ENCODE measurements around the gene SLC51A. TPM values are rescaled to one million over a fixed set of nuclear protein-coding genes. Genes with fewer than 3 reads are reported as not detected.
A peak's percentile ranks its signal among the peaks of the same experiment; 100 is the strongest.

Gene SLC51A
- total and polyA plus RNA-seq, 2 of the 13 experiments (the other 11 are each of a cell fraction or from before 2014, with no cell fraction given): 4.3 to 48.8 TPM

- H3K4me2 ChIP-seq (ENCODE audit: low read depth, low read length): no peak overlapping the region
- ChIA-PET CTCF (ENCODE audit: low intra/inter-chr PET ratio, low total read pairs) (no interaction called here), POLR2A (no interaction called here)
- no peaks in the 10 kb centered on the region for H3K9me3 ChIP-seq (ENCODE audit: low read length)
- in situ Hi-C loops (cut with HindIII; ENCODE audit: extremely low pct_ligation_motif_present, low pct_unique_long_range_greater_than_20kb) (no loop called here), intact Hi-C loops (cut with micrococcal nuclease; ENCODE audit: unreplicated experiment) (no loop called here)
- H3K36me3 ChIP-seq (replicated peaks in 1 of 2; ENCODE audit: control insufficient read depth in 1 of 2, insufficient read depth in 2 of 2, low read length in 2 of 2): no peaks in the 10 kb centered on the region; a peak in 1 of 5 replicates
- no peak overlapping the region for H3K27ac ChIP-seq (ENCODE audit: extremely low read length, insufficient read depth, low read length)
- no peak overlapping the region for H2AFZ ChIP-seq (ENCODE audit: low read length)
- TF ChIP-seq ZNF121 (CRISPR knock-in tag; IDR thresholded peaks at IDR 0.05) (peak; percentile 53; the same call in 1 of the 2 replicates), TCF7L2 (IDR thresholded peaks at IDR 0.05; ENCODE audit: low read depth, low read length) (no peak)
- H3K27me3 ChIP-seq (ENCODE audit: control insufficient read depth in 1 of 2, insufficient read depth in 2 of 2, low read length in 2 of 2): no peaks in the 10 kb centered on the region
- BruUV-seq (replicated peaks): no TSS peak
- 95% methylated on average over 10 of the region's 10 CpGs for WGBS (ENCODE audit: low lambda C conversion rate)
- FAIRE-seq: no peak
- no peak overlapping the region for H3K4me3 ChIP-seq (replicated peaks in 1 of 3; ENCODE audit: insufficient read depth in 1 of 3, low read depth in 2 of 3, low read length in 3 of 3)
- no peaks in the 10 kb centered on the region for H4K20me1 ChIP-seq (ENCODE audit: insufficient read depth, low read length)
- no peak for ATAC-seq
- H3K9ac ChIP-seq (ENCODE audit: insufficient read depth, low read depth, low read length): no peak overlapping the region
- no peak for DNase-seq (ENCODE audit: low spot score)
- no peaks in the 10 kb centered on the region for H3K79me2 ChIP-seq (ENCODE audit: insufficient read depth, low read length)
- peaks cover 43% of the 10 kb centered on the region for H3K4me1 ChIP-seq (ENCODE audit: insufficient read depth, low read length)
These were observed 8.8 kb downstream of the SLC51A start for GRCh38 chr3:196225086-196225485.

GRCh38 chr3:196225763-196226364 is 9.5 kb downstream of the SLC51A start:
- Histone ChIP-seq H4K20me1 (ENCODE audit: insufficient read depth, low read length) (no peaks in the 10 kb centered on the region), H3K4me1 (ENCODE audit: insufficient read depth, low read length) (peaks cover 40% of the 10 kb centered on the region), H3K9me3 (ENCODE audit: low read length) (no peaks in the 10 kb centered on the region), H3K4me2 (ENCODE audit: low read depth, low read length) (no peak overlapping the region), H3K9ac (ENCODE audit: insufficient read depth, low read depth, low read length) (no peak overlapping the region), H3K36me3 (replicated peaks in 1 of 2; ENCODE audit: control insufficient read depth in 1 of 2, insufficient read depth in 2 of 2, low read length in 2 of 2) (no peaks in the 10 kb centered on the region; a peak in 1 of 5 replicates), H2AFZ (ENCODE audit: low read length) (no peak overlapping the region), H3K27me3 (ENCODE audit: control insufficient read depth in 1 of 2, insufficient read depth in 2 of 2, low read length in 2 of 2) (no peaks in the 10 kb centered on the region), H3K79me2 (ENCODE audit: insufficient read depth, low read length) (no peaks in the 10 kb centered on the region), H3K4me3 (replicated peaks in 1 of 3; ENCODE audit: insufficient read depth in 1 of 3, low read depth in 2 of 3, low read length in 3 of 3) (no peak overlapping the region), H3K27ac (ENCODE audit: extremely low read length, insufficient read depth, low read length) (no peak overlapping the region)
- DNase-seq (ENCODE audit: low spot score) (no peak), FAIRE-seq (no peak), ATAC-seq (no peak)
- WGBS (ENCODE audit: low lambda C conversion rate): 78% methylated on average over 15 of the region's 15 CpGs
- POLR2A ChIA-PET: no interaction called here
- BruUV-seq (replicated peaks): no TSS peak
- in situ Hi-C loops (cut with HindIII; ENCODE audit: extremely low pct_ligation_motif_present, low pct_unique_long_range_greater_than_20kb): no loop called here
- CTCF ChIA-PET (ENCODE audit: low intra/inter-chr PET ratio, low total read pairs): no interaction called here
- intact Hi-C loops (cut with micrococcal nuclease; ENCODE audit: unreplicated experiment): no loop called here
- TF ChIP-seq ZNF792 (CRISPR knock-in tag; IDR thresholded peaks at IDR 0.05) (no peak), PAWR (CRISPR knock-in tag; IDR thresholded peaks at IDR 0.05; ENCODE audit: borderline replicate concordance) (no peak), ZNF251 (CRISPR knock-in tag; IDR thresholded peaks at IDR 0.05) (no peak), ZNF501 (CRISPR knock-in tag; IDR thresholded peaks at IDR 0.05) (peak; percentile 55), NR2F2 (IDR thresholded peaks at IDR 0.05; ENCODE audit: borderline replicate concordance, low read depth) (no peak), ZMYM3 (CRISPR knock-in tag; IDR thresholded peaks at IDR 0.05) (peak; percentile 50; the same call in 1 of the 2 replicates), ISX (CRISPR knock-in tag; conservative IDR thresholded peaks at IDR 0.05) (no peak), ZNF841 (CRISPR knock-in tag; IDR thresholded peaks at IDR 0.05; ENCODE audit: borderline replicate concordance) (no peak), GZF1 (CRISPR knock-in tag; IDR thresholded peaks at IDR 0.05) (no peak), ZMAT3 (CRISPR knock-in tag; conservative IDR thresholded peaks at IDR 0.05) (no peak), SOX6 (IDR thresholded peaks at IDR 0.05) (no peak), SOX6 (CRISPR knock-in tag; IDR thresholded peaks at IDR 0.05) (0 out of 2 replicates have a peak, but pooled peaks have one; percentile 9), ZNF17 (CRISPR knock-in tag; IDR thresholded peaks at IDR 0.05) (no peak), ETV6 (CRISPR knock-in tag; conservative IDR thresholded peaks at IDR 0.05) (no peak), THAP11 (CRISPR knock-in tag; IDR thresholded peaks at IDR 0.05) (no peak)
- TF ChIP-seq, protein P1, sequence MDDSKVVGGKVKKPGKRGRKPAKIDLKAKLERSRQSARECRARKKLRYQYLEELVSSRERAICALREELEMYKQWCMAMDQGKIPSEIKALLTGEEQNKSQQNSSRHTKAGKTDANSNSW (CRISPR knock-in tag; IDR thresholded peaks at IDR 0.05; ENCODE audit: borderline replicate concordance): no peak
- TF ChIP-seq, protein P2, sequence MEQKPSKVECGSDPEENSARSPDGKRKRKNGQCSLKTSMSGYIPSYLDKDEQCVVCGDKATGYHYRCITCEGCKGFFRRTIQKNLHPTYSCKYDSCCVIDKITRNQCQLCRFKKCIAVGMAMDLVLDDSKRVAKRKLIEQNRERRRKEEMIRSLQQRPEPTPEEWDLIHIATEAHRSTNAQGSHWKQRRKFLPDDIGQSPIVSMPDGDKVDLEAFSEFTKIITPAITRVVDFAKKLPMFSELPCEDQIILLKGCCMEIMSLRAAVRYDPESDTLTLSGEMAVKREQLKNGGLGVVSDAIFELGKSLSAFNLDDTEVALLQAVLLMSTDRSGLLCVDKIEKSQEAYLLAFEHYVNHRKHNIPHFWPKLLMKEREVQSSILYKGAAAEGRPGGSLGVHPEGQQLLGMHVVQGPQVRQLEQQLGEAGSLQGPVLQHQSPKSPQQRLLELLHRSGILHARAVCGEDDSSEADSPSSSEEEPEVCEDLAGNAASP (CRISPR knock-in tag; IDR thresholded peaks at IDR 0.05; ENCODE audit: borderline replicate concordance): no peak
